GM18870 (cell line): ENCODE data around the gene EYA4.
"Not testable (repeated sequence)": the region's sequence is repeated elsewhere in the genome, so short reads cannot be mapped to it uniquely, and the experiment has no call there.

Source experiments
- ATAC-seq: cut with Tn5 transposase; IDR thresholded peaks from one replicate; pipeline ENCODE4 v1.9.1; 2021; ENCODE audit warnings: moderate library complexity; ENCODE audit not compliant: unreplicated experiment

The EYA4 gene

DNA sequence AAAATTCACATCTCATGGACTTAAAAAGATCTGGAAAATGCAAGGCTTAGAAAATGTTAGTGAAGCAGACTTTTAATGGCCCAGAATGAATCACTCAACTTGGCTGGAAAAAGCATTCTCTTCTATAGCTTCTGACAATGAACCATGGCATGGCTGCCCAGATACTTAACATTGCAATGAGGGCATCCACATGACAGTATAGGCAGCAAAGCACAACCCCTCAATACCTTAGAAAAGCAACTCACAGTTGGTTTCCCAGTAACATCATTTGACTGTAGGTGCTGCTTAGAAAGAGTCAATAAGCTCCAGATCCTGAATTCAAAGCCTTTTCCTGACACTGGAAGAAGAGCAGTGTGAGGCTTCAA lies 155.8 kb downstream of the EYA4 start:
- ATAC-seq: no peak

DNA sequence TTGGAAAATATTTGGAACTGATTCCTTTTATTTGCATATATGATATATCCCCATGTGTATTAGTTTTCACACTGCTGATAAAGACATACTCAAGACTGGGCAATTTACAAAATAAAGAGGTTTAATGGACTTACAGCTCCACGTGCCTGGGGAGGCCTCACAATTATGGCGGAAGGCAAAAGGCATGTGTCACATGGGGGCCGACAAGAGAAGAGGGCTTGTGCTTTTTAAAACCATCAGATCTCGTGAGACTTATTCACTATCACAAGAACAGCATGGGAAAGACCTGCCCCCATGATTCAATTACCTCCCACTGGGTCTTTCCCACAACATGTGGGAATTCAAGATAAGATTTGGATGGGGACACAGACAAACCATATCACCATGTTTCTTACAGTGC lies 156.4 kb downstream of the EYA4 start:
- ATAC-seq: not testable (repeated sequence)

DNA sequence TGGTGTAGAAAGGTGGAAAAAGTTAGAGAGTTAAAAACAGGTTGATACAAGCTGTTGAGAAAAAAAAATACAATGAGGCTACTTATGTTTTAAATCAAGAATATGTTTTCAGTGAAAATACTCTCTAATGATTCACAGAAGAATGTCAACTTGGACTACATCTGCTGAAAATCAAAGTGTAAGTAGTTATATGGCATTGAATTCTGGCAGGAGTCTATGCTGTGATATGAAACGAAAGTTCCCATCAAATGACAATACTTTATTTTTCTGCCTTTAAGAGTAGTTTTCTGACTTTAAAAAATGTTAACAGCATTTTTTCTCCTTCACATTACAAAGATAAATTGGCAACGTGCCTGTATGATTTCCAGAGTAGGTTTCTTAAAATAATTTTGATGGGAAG lies 158.3 kb downstream of the EYA4 start:
- no peak for ATAC-seq

DNA sequence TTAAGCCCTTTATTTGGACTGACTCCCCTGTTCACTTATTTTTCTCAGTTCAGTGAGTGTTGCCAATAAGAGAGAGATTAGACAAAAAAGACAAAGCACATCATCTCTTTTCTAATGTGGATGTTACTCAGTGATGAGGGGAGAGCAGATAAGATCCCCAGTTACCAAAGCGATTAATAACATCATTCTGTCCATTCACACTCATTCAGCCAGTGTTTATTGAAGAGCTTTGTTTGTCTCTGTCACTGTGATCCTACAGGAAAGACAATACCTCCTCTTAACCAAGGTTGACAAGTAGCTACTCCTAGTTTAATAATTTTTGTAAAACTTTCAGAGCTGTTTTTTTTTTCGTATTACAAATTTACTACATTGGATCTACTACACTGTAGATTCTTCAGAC lies 163.0 kb downstream of the EYA4 start:
- ATAC-seq: no peak

DNA sequence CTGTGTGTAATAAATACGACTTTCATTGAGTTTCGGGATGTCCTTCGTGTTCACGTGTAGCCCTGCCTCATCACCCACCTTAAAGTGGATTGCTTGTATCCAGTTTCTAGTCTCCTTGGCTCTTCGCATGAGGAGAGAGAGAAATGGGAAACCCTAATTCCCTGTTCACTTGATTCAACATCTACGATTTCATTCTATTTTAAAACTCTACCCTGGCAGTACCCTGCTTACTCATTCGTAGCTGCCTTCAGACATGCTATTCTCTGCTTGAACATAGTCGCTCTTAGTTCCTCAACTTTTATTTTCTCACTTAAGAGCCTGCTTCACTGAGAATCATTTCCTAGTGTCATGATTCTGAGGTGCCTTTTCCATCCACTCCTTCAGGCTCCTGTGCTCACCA lies 163.6 kb downstream of the EYA4 start:
- ATAC-seq: no peak

DNA sequence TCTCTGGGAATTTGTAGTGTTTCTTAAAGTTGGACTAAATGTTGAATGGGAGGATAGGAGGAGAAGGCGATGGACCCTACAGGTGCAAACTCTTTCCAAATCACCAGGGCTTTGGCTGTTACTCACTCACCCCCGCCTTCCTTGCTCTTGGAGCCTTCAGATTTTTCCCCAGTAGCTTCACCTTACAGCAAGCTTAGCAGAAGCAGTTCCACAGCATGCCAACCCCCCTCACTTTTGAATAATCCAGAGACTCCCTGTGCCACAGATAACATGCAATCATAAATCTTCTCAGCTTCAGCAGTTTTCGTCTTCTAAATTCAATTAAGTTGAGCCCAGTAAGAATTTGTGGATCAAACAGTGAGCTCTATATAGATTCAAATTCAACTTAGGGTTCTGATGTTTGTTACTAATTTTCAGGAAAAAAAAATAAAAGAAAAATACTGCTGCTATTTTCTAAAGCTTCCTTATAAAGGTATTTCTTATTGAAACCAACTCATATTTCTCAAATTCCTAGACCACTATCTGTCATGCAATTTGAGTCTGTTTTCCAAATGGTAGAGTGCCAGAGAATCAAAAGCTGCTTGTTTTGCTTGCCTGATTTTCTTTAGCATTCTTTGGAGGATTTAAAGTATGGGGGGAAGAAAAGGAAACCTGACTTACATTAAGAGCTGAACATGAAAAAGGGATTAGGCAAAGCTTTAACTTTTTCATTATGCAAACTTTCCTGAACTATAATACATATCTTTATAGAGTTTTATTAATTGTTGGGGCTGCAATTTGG lies 166.4 kb downstream of the EYA4 start:
- no peak for ATAC-seq

DNA sequence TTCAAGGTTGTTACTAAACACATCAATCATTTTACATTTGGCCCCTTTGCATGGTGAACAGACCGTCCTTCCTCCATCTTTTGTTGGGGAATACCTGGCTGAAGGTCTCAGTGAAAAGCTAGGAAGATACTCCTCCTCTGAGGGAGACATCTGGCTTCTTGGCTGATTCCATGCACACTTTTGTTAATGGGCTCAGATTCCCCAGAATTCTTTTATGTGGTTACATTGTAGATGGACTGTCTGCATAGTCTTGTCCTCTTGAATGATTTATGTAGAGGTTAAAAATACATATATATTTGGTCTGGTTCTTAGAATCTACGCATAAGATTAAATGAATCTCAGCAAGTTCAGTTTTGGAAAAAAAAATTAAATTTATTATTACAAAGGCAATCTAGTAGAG lies 167.0 kb downstream of the EYA4 start:
- no peak for ATAC-seq

DNA sequence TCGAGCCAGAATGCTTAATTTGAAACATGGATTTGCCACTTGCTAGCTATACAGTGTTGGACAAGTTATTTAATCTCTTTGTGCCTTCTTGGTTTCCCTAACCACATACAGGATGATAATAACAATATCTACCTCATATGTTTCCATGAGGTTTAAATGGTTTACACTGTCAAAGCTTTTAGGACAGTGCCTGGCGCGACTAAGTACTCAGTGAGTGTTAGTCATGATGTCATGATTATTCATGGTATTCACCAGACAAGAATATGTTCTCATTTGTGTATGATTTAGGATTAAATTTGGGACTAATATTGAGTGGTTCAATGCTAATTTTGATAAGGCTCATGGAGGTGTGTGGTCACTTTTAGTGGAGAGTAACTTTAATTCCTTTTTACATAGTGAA lies 167.4 kb downstream of the EYA4 start:
- ATAC-seq: no peak

DNA sequence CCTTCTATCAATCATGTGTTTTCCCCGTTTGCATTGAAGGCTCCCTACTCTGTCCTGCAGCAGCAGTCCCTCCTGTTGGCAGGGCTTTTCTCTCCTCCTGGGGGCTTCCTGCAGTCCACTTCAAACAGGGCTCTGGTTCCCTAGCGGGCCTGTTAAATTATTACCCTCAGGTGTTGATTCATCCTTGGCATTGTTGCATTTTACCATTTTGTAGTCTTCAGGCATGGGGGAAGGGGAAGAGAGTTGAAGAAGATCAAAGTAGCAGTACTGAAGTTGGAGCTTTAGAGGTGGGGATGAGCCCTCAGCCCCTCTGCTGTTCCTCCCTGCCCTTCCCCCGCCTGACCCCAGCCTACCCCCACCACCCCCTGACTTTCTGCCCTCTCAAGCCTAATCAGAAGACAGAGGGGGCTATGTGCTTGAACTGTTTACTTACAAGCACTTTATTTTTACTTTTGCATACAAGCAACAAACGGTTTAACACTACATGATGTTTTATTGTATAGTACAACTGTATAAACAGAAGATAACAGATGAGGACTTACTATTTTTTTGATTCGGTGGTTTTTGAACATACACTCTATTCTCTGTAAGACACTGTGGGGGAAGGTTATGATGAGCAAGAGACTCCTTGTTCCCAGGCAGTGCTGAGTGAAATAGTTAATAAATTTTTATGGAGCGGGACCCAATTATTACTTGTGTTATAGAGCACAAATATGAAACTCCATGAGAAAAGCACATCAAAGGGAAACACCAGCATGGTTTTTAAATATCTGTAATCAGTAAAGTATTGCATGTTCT lies 169.7 kb downstream of the EYA4 start:
- ATAC-seq: no peak

DNA sequence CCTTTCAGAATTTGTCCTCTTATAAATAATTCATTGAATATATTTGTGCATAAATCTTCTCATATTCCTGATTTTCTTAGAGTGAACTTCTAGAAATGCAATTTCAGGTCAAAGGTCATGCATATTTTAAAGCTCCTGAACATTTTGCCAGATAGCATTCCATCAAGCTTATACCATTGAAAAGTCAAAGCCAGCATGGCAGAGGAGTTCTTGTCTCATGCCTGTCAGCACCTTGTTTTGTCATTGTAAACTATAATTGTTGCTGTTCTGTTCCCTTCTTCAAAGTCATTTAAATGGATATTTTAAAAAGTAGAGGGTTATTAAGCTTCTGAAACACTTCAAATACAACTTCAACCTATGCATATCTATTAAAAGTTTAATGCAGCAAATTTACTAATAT lies 170.6 kb downstream of the EYA4 start:
- no peak for ATAC-seq

DNA sequence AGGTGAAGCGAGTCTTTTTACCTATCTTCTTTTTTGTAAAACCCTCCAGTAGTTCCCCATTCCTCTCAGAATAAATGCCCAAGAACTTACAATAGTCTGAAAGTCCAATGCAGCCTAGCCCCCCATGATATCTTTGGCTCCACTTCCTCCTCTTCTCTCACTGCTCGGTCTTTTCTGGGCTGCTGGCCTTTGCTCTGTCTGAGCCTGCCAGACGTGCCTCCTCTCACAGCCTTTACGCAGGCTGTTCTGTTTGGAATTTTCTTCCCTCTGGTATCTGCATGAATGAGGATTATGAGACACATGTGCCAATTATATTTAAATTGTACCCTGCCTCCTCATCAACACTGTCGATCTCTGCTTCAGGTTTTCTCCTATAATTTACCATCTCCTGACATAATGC lies 174.1 kb downstream of the EYA4 start:
- no peak for ATAC-seq

DNA sequence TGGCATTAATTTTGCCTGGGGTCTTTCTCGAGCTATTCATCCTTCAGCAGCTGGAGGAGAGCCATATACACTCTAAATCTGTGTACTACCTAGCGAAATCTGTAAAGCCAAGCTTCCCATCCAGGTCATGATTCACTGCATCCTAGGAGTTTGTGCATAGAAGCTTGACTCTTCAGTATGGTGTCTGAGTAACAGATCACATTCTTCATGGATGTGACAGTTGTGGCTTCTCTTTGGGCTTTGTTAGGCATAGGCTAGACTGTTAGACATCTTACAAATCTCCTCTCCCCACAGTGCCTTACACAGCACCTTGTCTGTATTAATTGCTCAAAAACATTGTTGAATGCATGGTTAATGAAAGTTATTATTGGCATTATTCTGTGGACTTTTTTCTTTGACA lies 177.0 kb downstream of the EYA4 start:
- no peak for ATAC-seq

DNA sequence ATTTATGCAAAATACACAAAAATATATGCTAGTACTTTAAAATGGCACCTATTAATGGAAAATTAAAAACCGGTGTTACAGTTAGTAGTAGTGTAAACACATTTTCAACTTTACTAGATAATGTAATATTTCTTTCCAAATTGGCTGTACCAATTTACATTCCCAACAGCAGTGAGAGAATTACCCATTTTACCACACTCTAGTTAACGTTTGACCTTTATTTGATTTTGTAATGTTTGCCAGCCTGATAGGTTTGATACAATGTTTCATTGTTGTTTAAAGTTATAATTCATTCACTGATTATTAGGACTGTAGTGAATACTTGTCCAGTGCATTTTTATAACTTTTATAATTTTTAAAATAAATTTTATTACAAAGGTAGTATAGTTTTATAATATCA lies 182.1 kb downstream of the EYA4 start:
- ATAC-seq: no peak

DNA sequence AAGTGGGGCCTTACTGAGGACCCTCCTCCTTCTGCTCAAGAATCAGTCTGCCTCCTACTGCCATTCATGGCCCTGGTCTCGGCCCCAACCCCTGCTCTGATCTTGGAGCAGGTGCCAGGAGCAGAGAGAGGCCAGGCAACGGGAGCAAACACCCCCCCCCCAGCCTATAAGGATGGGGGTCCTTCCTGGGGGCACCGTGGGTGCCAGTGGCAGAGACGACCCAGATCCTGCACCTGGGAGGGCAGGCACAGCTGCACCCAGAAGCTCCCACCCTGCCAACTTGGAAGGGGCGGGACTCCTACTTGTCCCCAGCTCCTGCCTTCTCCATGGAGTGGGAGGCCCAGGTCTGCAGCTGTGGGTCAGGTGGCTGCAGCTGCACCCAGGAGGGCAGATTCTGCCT lies 183.2 kb downstream of the EYA4 start:
- ATAC-seq: no peak

DNA sequence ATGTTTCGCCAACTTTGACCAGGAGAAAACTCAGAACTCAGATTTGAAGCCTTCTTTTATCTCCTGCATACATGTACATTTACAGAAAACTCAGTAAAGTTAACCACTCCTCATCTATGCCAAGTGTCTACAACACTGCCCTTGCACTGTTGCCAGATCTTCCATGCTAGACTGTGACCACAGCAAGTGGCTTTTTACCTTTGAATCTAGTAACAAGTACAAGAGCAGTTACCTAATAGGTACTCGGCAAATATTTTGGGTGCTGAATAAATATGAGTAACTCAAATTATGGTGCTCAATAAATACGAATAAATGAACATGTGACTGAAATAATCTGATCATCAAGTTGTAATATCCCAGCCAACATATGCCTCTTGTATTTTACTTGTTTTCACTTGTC lies 184.9 kb downstream of the EYA4 start:
- no peak for ATAC-seq

DNA sequence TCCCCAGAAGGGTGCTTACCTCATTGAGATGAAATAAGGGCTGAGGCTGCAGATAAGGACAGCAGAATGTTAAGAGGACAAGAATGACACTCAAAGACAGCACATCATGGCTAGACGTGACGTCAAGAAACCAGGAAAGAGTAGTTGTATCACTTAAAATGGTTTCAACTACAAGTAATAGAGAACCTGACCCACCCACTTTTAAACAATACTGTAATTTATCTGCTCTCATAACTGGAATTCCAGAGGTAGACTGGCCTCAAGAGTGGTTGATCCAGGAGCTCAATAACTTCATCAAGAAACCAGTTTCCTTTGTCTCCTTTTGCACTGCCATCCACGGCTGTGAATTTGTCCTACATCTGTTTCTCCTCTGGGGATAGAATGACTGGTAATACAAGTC lies 187.1 kb downstream of the EYA4 start:
- no peak for ATAC-seq

DNA sequence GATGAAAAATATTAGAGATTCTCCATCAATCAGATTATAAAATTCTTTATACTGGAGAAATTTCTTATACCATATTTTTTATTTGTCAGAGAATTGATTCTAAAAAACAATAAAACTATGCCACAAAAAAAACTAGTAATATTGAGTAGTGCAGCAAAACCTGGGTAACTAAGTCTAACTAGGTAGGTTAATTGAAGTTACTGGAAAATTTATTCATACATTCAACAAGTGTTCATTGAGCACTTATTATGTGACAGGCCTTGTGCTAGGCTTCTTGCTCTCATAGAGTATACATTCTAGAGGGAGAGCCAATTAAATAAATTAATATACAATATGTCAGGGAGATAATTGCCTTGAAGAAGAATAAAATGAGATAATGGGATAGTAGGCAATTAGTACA lies 189.4 kb downstream of the EYA4 start:
- no peak for ATAC-seq

DNA sequence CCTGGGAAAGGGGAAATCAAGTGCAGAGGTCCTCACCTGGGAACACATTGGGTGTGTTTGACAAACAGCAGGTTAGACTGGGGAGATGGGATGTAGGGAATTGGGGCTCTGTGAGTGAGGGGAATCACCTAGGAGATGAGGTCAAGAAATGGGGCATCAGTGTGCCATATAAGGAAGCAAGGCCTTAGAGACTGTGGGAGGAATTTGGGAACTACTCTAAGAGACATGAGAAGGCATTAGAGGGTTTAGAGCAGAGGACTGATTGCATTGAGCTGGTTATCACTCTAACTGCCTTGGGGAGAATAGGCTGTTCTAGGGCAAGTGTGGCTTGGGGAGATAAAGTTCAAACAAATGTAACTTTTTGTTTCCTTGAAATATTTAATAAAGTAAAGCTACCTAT lies 189.9 kb downstream of the EYA4 start:
- no peak for ATAC-seq

DNA sequence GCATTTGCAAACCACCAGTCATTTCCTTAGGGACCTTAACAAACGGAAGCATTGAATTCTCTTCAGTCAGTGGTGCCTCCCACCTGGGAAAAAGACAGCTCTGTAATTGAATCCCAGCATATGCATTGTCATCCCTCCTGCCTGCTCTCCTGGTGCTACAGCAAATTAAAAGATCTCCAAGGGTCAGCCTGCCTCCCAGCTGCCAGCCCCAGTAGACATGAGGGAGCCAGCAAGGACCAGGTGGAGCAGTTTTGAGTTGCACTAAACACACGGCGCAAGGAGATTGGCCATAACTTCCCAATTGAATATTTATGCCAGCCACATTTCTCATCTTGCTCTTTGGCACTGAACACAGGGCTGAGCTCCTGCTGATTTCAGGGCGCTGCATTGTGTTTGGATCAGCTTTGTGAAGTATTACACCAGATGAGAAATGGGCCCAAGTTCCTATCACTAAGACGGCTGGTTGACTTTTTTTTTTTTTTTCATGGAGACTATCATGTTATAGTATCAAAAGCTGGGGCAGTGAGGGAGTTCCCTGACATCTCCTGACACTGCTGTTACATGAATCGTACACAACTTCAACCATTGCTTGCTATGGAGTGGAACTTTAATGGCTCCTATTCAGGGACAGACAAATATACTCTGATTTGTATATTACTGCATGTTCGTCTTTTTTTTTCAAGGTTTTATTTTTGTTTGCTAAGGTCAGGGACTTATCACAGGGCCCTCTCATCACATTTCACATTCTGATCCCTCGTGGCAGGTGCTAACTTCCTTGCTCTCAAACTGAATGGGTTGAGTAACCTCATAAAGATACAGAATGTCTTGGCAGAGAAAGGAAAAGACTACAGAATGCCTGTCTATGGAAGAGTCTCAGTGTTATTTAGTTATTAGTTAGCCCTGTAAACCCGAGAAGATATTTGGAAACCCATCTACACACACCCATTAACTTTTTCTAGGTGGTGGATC lies 191.1 kb downstream of the EYA4 start:
- no peak for ATAC-seq

DNA sequence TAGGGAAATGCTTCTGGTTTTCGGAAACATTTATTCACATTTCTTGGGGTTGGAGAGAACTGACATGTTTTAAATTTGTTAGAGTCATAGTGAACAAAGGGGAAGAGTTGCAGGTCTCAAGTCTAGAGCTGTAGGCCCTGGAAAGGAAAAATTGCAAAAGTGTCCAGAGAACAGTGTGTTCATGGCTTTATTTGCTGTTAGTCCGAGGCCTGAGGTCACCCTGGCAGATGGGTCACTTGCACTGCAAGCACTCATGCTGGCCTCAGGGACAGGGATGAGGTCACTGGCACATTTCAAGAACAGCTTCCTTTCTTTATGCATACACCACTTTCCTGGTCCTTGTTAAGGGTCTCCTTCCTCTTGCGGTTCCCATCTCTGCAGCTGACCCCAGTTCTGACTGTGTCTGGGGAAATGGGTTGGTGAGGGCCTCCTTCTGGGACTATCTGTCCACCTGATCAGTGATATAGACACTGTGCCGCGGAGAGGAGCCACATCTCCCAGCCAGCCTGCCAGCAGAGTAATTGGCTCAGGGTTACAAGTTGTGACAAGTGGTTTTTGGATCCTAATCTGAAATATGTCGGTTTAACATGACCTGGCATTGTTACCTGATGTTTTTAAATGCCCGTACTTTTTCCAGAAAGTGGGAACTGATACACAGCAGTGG lies 194.0 kb downstream of the EYA4 start:
- ATAC-seq: no peak

DNA sequence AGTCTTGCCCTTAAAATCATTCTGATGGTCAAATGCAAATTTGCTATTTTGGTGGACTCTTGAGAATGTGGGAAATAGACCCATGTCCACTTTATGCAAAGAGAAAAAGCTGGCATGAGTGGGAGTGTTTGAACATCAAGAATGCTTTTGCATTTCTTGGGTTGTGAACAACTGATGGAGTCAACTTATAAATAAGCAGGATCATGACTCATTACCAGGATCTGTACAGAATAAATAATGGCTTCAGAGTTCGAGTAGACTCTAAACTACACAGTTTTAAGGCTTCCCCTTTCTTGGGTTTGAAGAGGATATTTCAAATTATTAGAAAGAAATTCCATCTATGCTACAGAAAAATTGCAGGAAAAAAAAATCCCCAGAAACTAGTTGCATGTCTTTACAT lies 195.5 kb downstream of the EYA4 start:
- no peak for ATAC-seq
